ENCODE data around the gene UBE3D.
"Not testable (repeated sequence)": the region's sequence is repeated elsewhere in the genome, so short reads cannot be mapped to it uniquely, and the experiment has no call there.

The UBE3D gene

DNA sequence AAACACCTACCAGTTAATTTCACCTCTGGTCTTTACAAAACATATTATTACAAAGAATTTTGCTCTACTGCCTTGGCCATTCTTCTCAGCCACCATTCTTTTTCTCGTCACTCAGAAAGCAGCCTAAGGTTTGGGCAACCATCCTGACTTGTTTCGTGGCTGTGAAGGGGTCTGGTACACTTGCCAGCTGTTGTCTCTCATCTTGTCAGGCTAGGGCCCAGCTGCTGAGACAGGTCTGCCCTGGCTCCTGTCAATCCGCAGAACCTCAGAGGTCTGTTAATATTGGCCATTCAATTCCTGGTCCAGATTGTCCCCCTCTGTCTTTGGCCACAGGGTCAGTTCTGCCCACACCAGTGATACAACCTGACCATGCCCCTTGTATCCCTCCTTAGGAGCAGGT is 197.7 kb downstream of the UBE3D start:
- no peak for DNase-seq

DNA sequence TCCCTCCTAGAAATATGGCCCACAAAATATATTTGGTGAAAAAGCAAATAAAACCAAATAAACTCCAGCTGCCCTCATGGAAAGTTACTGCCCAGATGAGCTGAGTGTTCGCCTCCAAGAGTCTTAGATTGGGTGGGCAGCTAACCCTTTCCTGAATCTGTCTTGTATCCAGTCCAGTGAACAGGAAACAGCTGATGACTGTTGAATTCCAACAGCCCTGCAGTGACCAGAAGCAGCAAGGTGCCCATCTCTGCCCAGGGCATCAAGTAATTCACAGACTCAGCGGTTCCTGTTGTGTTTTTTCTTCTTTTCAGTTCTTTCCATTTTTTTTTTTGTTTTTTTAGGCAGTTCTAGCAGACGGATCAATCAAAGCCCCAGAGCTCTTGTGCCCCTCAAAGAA is 199.2 kb downstream of the UBE3D start:
- DNase-seq, result peak; percentile 6

DNA sequence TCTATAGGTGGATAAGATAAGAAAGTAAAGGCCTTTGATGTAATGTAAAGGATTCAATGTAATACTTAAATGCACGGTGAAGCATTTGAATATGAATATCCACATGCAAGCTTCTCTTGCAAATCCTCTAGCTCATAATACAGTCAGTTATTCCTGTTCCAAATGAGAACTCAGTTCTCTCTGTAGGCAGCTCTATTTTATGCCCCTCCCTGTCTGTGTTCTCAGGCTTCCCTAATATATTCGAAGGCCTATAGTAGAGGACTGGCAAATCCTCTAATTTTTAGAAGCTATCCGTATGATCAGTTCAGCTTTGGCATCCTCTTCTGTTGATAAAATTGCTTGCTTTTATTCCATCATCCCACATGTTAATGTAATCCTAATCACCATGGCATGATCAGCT is 200.2 kb downstream of the UBE3D start:
- no peak for DNase-seq

DNA sequence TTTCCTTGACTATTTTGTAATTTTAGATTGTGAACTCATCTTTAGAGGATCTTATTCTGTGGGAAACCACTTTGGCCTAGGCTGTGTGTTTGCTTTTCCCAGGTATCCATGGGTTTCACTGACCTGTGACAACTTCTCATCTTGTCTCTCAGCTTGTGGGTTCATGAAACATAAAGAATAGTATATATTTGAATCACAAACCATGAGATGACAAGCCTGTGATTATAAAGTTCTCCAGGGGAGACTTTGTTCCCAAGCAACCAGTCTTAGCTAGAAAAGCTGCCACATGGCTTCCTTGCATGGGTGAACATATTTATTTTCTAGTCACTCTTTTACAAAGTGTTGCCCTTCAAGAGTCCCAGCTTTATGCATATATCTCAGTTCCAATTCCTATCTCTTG is 201.9 kb downstream of the UBE3D start:
- DNase-seq, result no peak

DNA sequence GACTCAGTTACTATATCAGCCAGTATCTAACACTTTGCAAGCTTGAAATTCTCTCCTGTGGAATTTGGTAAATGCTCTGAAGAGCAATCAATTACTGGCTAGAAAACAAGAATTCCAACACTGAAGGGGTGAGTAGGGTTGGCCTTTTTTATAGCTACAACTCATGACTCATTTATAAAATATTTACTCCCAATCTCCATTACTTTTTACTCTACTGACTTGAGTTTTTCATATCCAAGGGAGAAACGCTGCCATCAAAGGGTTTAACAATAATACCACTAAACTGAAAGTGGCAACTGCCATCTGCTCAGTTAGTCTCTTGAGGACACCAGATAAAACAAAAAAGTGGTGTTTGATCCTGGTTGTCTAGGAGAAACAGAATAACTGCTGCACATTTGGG is 203.1 kb downstream of the UBE3D start:
- DNase-seq, result no peak

DNA sequence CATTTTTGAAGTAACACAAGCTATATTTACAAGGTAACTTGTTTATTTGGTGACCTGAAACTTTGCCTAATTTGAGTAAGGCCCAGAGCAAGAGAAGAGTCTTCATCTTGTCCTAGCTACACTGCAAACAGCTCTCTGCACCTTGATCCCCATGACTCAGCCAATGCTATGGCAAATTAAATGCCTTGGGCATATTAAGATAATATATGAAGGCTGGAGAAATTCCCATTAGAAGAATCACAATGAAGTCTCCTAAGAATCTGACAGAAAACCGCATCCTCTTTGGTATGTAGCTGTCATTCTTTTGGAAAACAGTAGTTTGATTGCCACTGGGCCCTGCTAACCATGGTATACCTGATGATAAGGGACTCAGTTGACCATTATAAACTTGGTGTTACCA is 204.5 kb downstream of the UBE3D start:
- DNase-seq, result no peak

DNA sequence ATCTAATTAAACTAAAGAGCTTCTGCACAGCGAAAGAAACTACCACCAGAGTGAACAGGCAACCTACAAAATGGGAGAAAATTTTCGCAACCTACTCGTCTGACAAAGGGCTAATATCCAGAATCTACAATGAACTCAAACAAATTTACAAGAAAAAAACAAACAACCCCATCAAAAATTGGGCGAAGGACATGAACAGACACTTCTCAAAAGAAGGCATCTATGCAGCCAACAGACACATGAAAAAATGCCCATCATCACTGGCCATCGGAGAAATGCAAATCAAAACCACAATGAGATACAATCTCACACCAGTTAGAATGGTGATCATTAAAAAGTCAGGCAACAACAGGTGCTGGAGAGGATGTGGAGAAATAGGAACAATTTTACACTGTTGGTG is 209.6 kb downstream of the UBE3D start:
- not testable (repeated sequence) for DNase-seq

DNA sequence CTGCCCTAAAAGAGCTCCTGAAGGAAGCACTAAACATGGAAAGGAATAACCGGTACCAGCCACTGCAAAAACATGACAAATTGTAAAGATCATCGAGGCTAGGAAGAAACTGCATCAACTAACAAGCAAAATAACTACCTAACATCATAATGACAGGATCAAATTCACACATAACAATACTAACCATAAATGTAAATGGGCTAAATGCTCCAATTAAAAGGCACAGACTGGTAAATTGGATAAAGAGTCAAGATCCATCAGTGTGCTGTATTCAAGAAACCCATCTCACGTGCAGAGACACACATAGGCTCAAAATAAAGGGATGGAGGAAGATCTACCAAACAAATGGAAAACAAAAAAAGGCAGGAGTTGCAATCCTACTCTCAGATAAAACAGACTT is 212.7 kb downstream of the UBE3D start:
- DNase-seq, result not testable (repeated sequence)

DNA sequence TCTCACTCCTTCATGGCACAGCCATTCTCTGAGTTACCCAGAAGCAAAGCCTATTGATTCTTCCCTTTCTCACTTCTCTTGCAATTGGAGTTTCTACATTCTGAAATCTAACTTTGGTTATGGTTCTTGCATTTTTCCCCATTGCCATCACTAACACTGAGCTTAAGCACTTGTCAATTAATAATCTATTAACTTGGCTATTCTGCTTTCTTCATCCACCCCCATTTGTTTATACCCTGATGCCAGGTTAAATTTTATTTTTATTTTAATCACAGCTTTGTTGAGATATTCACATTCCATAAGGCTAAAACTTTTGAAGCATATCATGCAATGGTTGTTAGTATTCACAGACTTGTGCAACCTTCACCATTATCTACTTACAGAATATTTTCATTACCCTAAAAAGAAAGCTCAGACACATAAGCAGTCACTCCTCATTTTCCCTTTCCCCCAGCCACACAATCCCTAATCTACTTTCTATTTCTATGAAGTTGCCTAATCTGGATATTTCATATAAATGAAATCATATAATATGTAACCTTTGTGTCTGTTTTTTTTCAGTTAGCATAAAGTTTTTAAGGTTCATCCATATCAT is 222.3 kb downstream of the UBE3D start:
- DNase-seq, result no peak

DNA sequence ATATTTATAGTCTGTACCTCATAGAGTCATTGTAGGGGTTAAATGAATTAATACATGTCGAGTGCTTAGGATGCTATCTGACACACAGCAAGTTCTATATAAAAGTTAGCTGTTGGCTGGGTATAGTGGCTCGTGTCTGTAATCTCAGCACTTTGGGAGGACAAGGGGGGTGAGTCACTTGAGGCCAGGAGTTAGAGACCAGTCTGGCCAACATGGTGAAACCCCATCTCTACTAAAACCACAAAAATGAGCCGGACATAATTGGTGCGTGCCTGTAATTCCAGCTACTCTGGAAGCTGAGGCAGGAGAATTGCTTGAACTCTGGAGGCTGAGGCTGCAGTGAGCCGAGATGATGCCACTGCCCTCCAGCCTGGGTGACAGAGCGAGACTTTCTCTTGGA is 222.9 kb downstream of the UBE3D start:
- DNase-seq, result no peak
